C1 segment of cervical spinal cord (tissue), 14 donors: ENCODE results near the gene FRZB.
"Not testable (repeated sequence)": the region's sequence is repeated elsewhere in the genome, so short reads cannot be mapped to it uniquely, and the experiment has no call there.

Experiments
- DNase-seq, 14 donors: peaks; one replicate each; lab custom pipeline; 2025; lab: John Stamatoyannopoulos, UW

FRZB gene

GRCh38 chr2:182890773-182891378 is 24.4 kb upstream of the FRZB start:
- no peak for DNase-seq

- no peak for DNase-seq
These were observed 23.9 kb upstream of the FRZB start for GRCh38 chr2:182890305-182890704.

GRCh38 chr2:182887753-182888415 is 21.4 kb upstream of the FRZB start:
- no peak for DNase-seq

- no peak for DNase-seq
These were observed 20.7 kb upstream of the FRZB start for GRCh38 chr2:182887093-182887492.

GRCh38 chr2:182885771-182886170 is 19.3 kb upstream of the FRZB start:
- no peak for DNase-seq

- DNase-seq = no peak
These were observed 17.0 kb upstream of the FRZB start for GRCh38 chr2:182883451-182883850.

GRCh38 chr2:182880100-182880499 is 13.7 kb upstream of the FRZB start:
- not testable (repeated sequence) for DNase-seq

GRCh38 chr2:182876653-182877052 is 10.2 kb upstream of the FRZB start:
- not testable (repeated sequence) for DNase-seq

GRCh38 chr2:182870227-182870626 is 3.8 kb upstream of the FRZB start:
- no peak for DNase-seq

GRCh38 chr2:182868054-182868796 is 1.8 kb upstream of the FRZB start:
- DNase-seq = no peak

GRCh38 chr2:182867426-182868053 is 1.1 kb upstream of the FRZB start:
- DNase-seq = no peak

GRCh38 chr2:182866095-182866460 is 359 bp downstream of the FRZB start:
- DNase-seq = peak in 5 of 14 donors; percentile 2 to 25 (median 11)

- DNase-seq = no peak
These were observed 1.4 kb downstream of the FRZB start for GRCh38 chr2:182864949-182865570.

- no peak for DNase-seq
These were observed 2.8 kb downstream of the FRZB start for GRCh38 chr2:182863642-182864041.

- no peak for DNase-seq
These were observed 4.3 kb downstream of the FRZB start for GRCh38 chr2:182862091-182862490.

- no peak for DNase-seq
These were observed 5.6 kb downstream of the FRZB start for GRCh38 chr2:182860858-182861257.

GRCh38 chr2:182858671-182859070 is 7.8 kb downstream of the FRZB start:
- DNase-seq = no peak

- DNase-seq = no peak
These were observed 11.1 kb downstream of the FRZB start for GRCh38 chr2:182855376-182855775.

GRCh38 chr2:182854375-182855105 is 11.9 kb downstream of the FRZB start:
- DNase-seq = no peak

GRCh38 chr2:182852801-182853200 is 13.6 kb downstream of the FRZB start:
- DNase-seq = no peak

GRCh38 chr2:182852090-182852489 is 14.3 kb downstream of the FRZB start:
- no peak for DNase-seq
